Measurements from ENCODE around the gene SPON1. TPM values are rescaled to one million over a fixed set of nuclear protein-coding genes. Genes with fewer than 3 reads are reported as not detected.
A peak's percentile ranks its signal among the peaks of the same experiment; 100 is the strongest.
"Not testable (repeated sequence)": the region's sequence is repeated elsewhere in the genome, so short reads cannot be mapped to it uniquely, and the experiment has no call there.

Gene SPON1
- total RNA-seq, 1 donor from 2014 or later: 60.2 TPM

DNA sequence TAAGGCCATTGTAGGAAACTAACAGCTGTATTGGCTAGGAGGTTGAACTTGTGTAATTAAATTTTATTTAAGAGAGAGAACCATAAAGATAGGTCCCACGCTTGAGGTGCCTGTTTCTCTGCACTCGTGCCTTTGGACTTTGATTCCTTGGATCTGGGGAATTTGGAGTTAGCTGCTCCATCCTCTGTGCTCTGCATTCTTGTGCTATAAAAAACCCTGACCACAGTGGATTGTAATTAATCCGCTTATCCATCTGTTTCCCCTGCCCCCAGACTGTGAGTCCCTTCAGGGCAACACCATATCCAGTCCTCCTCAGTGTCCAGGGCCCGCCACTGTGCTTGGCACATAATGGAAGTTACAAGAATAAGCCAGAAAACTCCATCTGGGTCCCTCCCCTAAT lies 169.8 kb downstream of the SPON1 start:
- DNase-seq: no peak

DNA sequence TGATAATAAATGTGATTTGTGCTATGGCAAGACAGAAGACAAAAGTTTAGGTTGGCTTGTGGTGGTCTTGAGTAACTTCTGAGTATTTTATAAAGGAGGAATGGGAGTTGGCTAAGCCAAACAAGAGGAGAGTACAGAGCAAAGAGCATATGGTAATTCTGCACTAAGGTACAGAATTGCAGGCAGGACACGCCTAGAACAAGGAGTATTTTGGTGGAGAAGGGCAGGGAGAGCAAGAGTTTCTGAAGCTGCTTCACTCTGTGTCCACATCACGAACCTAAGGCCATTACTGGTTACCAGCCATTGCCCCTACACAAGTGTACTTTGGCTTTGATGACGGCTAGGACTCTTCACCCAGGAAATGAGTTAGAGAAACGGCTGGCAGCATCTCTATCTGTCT lies 170.9 kb downstream of the SPON1 start:
- DNase-seq: no peak

- peak; percentile 42 for DNase-seq
Observed at GRCh38 chr11:14136561-14136960, 174.0 kb downstream of the SPON1 start.

DNA sequence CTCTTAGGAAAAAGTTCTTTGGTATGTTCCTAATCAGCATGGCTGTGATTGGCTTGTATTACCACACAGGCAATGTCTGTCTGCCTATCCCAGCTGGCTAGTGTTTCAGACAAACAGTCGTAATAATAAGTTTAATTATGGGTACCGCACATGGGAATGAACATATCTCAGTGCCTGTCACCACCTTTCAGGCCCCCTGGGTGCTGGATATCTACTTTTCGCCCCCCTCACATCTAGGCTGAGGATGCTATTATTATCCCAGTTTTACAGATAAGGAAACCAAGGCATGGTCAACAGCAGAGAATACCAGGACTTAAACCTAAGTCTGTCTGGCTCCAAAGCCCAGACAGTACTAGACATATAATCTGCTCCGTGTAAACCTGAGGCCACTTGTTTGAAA lies 174.8 kb downstream of the SPON1 start:
- DNase-seq: no peak

DNA sequence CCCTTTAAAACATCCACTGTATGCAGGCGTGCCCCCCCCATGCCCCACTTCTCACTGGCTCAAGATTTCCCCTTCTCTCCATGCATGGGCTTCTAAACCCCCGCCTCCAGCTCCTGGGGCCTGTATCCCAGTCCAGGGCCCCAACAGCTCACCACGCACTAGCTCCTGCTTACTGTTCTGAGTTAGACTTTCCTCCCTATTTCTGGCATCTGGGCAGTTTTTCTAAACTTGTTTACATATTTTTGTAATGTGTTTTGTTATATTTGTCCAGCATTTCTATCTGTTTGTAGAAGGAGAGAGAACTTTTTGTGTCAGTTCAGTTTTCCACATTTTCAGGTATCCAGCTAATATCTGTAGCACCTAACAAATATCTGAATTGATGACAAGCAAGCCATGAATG lies 178.5 kb downstream of the SPON1 start:
- DNase-seq: no peak

DNA sequence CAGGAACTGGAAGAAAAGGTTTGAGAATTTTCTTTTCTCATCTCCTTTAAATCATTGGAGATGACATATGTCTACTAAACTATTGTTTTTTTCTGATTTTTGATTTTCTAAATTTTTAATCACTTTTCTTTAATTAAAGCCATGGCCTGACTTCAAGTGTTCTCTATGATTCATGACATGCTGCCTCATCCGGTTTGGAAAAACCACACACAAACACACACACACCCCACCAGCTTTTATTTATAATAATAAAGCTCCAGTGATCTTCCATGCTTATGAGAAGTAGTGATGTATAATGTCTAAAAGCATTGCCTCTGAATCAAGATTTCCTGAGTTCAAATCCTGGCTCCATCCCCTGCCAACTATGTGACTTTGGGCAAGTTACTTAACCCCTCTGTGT lies 179.2 kb downstream of the SPON1 start:
- DNase-seq: no peak

DNA sequence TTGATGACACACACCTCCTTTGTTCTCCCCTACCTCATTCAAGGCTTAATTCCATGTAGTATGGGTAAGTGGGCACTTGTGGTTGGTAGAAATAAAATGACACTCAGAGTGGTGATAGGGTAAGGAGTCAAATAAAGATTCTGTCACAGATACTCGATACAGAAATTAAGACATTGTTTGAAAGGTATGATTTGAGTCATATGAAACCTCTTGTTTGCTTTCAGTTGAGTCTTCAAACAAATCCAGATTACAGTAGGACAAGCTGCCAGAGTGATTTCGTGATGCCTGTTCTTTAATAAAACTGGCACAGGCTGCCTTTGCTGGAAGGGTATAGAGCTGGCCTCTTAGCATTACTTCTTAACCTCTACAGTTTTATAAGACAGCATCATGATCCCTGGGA lies 182.4 kb downstream of the SPON1 start:
- DNase-seq: no peak

DNA sequence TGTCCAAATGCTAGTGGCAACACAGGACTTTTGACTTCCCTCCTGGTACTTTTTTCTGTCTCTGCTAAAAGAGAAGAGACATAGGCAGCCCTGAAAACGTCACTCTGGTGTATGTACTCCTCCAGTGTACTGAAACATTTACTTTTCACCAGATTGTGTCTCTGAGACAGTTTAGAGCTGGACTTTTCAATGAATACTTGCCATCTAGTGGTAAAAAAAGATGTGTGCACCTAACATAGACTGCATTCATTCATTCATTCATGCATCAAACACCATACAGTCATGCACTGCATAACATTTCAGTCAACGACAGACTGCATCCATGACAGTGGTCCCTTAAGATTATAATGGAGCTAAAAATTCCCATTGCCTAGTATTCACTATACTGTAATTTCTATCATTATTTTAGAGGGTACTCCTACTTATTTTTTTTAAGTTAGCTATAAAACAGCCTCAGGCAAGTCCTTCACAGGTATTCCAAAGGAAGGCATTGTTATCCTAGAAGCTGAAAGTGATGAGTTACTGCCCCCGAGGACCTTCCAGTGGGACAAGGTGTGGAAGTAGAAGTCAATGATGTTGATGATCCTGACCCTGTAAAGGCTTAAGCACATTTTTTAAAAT lies 186.2 kb downstream of the SPON1 start:
- DNase-seq: peak; percentile 31

- no peak for DNase-seq
Observed at GRCh38 chr11:14149683-14150082, 187.2 kb downstream of the SPON1 start.

DNA sequence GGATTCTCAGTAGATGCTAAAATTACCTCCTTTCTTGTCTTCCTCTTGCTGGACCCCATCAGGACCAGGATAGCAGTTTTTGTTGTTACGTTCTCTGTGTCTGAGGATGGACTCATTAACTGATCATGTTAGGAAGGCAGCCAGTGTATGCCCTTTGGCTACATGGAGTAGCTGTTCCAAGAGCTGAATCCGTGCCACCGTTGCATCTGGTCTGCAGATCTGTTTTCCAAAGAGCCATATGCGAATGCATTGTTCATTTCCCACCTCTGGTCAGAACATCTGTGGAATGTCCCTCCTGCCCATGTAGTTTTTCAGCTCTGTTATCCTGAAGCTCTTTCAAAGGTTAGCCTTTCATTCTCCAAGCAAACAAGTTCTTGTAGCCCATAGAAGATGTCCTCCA lies 188.4 kb downstream of the SPON1 start:
- no peak for DNase-seq

DNA sequence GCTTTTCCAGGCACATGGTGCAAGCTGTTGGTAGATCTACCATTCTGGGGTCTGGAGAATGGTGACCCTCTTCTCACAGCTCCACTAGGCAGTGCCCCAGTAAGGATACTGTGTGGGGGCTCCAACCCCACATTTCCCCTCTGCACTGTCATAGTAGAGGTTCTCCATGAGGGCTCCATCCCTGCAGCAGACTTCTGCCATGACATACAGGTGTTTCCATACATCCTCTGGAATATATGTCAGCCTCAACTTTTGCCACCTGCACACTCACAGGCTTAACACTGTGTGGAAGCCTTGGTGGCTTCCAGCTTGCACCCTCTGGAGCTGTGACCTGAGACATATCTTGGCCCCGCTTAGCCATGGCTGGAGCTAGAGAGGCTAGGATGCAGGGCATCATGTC lies 191.6 kb downstream of the SPON1 start:
- not testable (repeated sequence) for DNase-seq

- no peak for DNase-seq
Observed at GRCh38 chr11:14158393-14158792, 195.9 kb downstream of the SPON1 start.

DNA sequence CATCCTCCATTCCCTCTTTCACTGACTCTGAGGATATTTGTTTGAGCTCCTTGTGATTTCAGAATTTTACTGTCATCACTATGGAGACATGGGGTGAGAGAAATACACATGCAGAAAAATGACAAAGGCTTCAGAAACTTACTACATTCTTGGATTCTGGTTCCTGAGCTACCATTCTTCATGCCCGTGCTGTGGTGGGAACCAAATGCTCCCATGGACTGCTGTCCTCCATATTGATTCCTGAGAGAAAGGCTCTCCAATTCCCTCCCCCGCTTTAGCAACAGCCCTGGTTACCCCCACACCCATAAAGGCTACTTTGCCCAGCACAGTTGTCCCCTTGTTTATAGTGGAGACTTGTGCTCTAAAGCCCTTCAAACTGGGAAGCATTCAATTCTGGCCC lies 201.1 kb downstream of the SPON1 start:
- no peak for DNase-seq

GRCh38 chr11:14173679-14174078 lies 211.2 kb downstream of the SPON1 start:
- not testable (repeated sequence) for DNase-seq

- peak; percentile 25 for DNase-seq
Observed at GRCh38 chr11:14179116-14179820, 216.7 kb downstream of the SPON1 start.

- DNase-seq: no peak
Observed at GRCh38 chr11:14181121-14181520, 218.6 kb downstream of the SPON1 start.

GRCh38 chr11:14182833-14183364 lies 220.4 kb downstream of the SPON1 start:
- no peak for DNase-seq

DNA sequence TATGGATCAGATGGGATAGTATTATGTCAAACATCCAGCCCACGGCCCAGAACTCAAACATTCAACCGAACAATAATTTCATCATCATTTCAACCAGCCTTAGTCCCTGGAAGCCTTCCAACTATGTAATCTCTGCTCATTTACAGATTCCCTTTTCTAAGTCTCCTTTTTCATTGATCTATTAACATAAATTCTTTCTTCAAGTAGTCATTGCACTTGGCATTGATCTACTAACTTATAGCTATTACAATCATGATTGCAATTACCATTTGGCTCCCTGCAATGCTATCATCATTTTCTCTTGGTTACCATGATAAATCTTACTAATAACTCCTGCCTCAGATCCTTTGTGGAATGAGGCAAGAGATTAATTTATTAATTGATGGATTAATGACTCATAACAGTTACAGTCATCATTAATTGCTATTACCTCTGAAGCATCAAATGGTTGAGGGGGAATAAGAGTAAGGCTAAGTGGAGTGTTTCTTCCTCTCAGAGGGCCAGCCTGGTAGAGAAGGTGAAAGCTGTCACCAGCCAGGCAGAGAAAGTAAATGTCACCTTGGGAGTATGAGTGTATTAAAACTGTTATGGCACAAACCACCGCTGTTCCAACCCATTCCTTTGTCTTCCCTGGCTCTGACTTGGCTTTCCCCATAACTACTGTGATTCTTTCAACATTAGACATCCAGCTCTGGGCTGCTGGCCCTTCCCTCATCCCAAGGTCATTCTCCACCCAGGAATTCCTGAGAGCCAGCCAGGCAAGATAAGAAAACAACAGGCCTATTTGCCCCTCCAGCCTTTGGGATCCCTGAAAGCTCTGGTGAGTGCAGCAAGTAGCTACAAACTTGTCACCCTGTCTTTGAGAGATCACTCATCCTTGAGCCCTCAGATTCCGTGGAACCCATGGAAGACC lies 221.8 kb downstream of the SPON1 start:
- DNase-seq: peak; percentile 60

DNA sequence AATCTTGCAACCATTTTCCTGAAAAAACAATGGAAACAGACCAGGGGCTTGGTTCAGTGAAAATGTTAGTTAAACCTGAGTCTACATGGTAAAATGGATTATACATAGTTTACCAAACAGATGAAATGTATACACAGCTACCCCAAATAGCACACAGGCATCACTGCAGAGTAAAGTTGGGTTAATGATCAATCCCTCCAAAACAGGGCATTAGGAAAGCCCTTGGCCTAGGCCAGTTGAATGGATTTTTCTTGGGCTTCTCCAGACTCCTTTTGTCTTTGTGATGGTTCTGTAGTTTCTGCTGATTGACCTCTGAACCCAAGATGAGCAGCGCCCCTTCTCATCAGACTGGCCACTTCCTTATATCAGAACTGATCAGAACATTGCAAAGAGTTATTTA lies 222.9 kb downstream of the SPON1 start:
- DNase-seq: no peak

- DNase-seq: peak; percentile 81
Observed at GRCh38 chr11:14186046-14186775, 223.7 kb downstream of the SPON1 start.

- DNase-seq: no peak
Observed at GRCh38 chr11:14189874-14190273, 227.4 kb downstream of the SPON1 start.
